Brain microvascular endothelial cell (primary cell): ENCODE results near the gene CLRN1.

ENCODE experiments used
- DNase-seq: peaks from one replicate; pipeline ENCODE4 v3.0.0-alpha.2; 2020
- H3K27ac ChIP-seq: fragments of 250-450 bp; sonication (Bioruptor Pico); 2 replicates; pipeline ENCODE4 v1.5.1; 2020; ENCODE audit warnings: mild to moderate bottlenecking, moderate library complexity
- H3K27me3 ChIP-seq: fragments of 250-450 bp; sonication (Bioruptor Pico); replicated peaks from 2 replicates; pipeline ENCODE4 v1.5.1; 2020; ENCODE audit warnings: mild to moderate bottlenecking
- H3K36me3 ChIP-seq: fragments of 250-450 bp; sonication (Bioruptor Pico); replicated peaks from 2 replicates; pipeline ENCODE4 v1.5.1; 2020; ENCODE audit warnings: mild to moderate bottlenecking
- H3K4me3 ChIP-seq: 2 replicates; pipeline ENCODE4 v1.5.1; 2011; ENCODE audit warnings: low read depth, mild to moderate bottlenecking, control low read depth, low read length, moderate library complexity
- CTCF ChIP-seq: IDR thresholded peaks from 2 replicates; pipeline ENCODE4 v1.5.1; 2011; ENCODE audit warnings: low read depth, mild to moderate bottlenecking, moderate library complexity, low read length, control low read depth, inconsistent platforms; ENCODE audit errors: missing control alignments
- in situ Hi-C: cut with HindIII; loops from 2 replicates; pipeline ENCODE4 v1.10.0; 2017; ENCODE audit warnings: low sequenced_read_pairs, low pct_ligation_motif_present

Gene CLRN1

DNA sequence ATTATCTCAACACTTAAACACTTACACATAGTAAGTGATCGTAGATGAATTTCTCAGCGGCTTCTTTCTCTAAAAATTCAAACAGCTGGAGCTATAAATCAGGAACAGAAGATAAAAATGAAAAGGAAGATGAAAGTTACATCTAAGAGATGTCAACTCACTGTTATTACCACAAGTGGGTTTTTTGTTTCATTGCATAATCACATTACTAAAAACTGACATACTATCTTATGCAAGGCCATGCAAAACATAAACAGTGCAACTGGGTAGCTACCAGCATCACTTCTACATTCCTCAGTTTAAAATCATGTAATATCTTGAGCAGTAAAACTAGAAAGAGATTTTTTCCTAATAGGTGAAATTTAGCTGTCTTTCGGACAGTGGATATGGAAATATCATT is 82.2 kb downstream of the CLRN1 start:
- H3K4me3 ChIP-seq, result no peak overlapping the region
- H3K27ac ChIP-seq, result no peak overlapping the region
- in situ Hi-C loops, result no loop called here
- H3K27me3 ChIP-seq, result peaks cover 4% of the 10 kb centered on the region
- TF ChIP-seq CTCF, result no peak
- no peaks in the 10 kb centered on the region for H3K36me3 ChIP-seq
- no peak for DNase-seq

DNA sequence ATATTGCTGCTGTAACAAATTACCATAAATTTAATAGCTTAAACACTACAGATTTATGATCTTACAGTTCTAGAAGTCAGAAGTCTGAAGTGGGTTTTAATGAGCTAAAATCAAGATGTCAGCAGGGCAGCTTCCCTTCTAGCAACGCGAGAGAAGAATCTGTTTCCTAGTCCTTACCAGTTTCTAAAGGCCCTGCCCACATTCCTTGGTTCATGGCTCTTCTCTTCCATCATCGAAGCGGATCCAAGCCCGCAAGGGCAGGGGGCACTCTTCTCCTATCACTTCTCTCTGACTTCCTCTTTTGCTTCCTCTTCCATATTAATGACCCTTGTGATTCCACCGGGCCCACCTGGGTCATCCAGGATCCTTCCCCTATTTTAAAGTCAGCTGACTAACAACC is 83.4 kb downstream of the CLRN1 start:
- no peak for DNase-seq
- H3K4me3 ChIP-seq, result no peak overlapping the region
- no peaks in the 10 kb centered on the region for H3K27me3 ChIP-seq
- no peak overlapping the region for H3K27ac ChIP-seq
- H3K36me3 ChIP-seq, result no peaks in the 10 kb centered on the region
- in situ Hi-C loops, result no loop called here
- no peak for TF ChIP-seq CTCF

GRCh38 chr3:150887031-150887430 is 85.5 kb downstream of the CLRN1 start:
- TF ChIP-seq CTCF, result no peak
- Histone ChIP-seq H3K27ac (no peak overlapping the region), H3K4me3 (no peak overlapping the region), H3K36me3 (no peaks in the 10 kb centered on the region), H3K27me3 (peaks cover 10% of the 10 kb centered on the region)
- DNase-seq, result no peak
- in situ Hi-C loops, result no loop called here

DNA sequence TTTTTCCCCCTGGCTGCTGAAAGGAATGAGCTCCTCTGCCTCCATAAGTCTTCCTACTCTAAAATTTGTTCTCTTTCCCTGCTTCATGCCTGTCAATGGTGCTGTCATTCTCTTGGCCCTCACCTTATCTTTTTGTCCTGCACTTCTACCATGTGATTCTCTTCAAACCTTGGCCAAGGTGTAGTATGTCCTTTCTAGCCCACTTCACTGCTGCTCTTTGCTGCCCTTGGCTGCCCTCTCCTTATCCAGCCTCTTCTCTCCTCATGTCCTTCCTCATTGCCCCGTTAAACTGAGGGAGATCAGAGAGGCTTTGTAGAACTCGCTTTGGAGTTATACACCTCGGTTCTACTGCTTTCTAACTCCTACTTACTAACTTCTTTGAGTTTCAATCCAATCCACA is 87.0 kb downstream of the CLRN1 start:
- no peak for TF ChIP-seq CTCF
- Histone ChIP-seq H3K4me3 (no peak overlapping the region), H3K36me3 (no peaks in the 10 kb centered on the region), H3K27me3 (peaks cover 10% of the 10 kb centered on the region), H3K27ac (no peak overlapping the region)
- in situ Hi-C loops, result no loop called here
- no peak for DNase-seq

DNA sequence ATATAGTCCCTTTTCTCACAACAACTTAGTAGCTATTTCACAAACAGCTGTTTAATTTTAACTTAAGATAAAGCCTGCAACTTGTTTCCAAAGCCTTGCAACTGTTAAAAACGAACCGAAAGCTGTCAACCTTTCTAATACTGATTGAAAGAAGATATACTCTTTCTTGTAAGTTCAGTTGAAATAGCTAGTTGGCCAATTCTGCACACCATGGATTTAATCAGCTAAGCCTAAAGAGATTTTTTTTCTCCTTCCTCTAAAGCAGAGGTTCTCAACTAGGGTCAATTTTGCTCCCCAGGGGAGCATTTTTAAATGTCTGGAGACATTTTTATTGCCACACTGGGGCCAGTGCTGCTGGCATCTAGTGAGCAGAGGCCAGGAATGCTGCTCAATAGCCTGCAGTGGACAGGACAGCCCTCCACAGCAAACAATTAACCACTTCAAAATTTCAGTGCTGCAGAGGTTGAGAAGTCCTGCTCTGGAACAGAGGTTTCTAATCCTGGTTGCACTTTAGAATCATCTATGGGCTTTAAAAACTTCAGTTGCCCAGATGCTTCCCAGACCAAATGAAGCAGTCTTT is 93.4 kb downstream of the CLRN1 start:
- no peak for DNase-seq
- no peak overlapping the region for H3K27ac ChIP-seq
- in situ Hi-C loops, result no loop called here
- H3K4me3 ChIP-seq, result no peak overlapping the region
- peaks cover 10% of the 10 kb centered on the region for H3K27me3 ChIP-seq
- H3K36me3 ChIP-seq, result no peaks in the 10 kb centered on the region
- no peak for TF ChIP-seq CTCF

DNA sequence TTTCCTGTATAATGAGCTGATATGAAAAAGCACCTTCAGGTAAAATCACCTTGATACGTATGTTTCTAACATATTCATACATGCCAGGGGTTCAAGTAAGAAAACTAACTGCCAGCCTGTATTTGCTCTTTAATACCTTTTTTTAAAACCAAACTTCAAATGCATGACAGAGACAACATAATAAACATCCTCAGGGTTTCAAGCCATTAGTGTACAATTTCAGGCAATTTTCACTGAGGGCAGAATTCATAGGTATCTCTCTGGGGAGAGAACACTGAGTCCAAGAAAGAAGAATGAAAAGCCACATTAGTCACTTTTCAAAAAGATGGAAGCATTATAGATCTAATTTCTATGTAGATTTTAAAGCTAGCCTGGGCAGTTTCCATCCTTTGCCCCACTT is 94.2 kb downstream of the CLRN1 start:
- Histone ChIP-seq H3K27ac (no peak overlapping the region), H3K36me3 (no peaks in the 10 kb centered on the region), H3K27me3 (peaks cover 5% of the 10 kb centered on the region), H3K4me3 (no peak overlapping the region)
- DNase-seq, result no peak
- in situ Hi-C loops, result no loop called here
- TF ChIP-seq CTCF, result no peak
